ENCODE data around the gene PHF2. TPM values are rescaled to one million over a fixed set of nuclear protein-coding genes. Genes with fewer than 3 reads are reported as not detected.

Gene PHF2
- total RNA-seq, 4 donors from 2014 or later = 22.6 to 40.2 (median 28.4) TPM

DNA sequence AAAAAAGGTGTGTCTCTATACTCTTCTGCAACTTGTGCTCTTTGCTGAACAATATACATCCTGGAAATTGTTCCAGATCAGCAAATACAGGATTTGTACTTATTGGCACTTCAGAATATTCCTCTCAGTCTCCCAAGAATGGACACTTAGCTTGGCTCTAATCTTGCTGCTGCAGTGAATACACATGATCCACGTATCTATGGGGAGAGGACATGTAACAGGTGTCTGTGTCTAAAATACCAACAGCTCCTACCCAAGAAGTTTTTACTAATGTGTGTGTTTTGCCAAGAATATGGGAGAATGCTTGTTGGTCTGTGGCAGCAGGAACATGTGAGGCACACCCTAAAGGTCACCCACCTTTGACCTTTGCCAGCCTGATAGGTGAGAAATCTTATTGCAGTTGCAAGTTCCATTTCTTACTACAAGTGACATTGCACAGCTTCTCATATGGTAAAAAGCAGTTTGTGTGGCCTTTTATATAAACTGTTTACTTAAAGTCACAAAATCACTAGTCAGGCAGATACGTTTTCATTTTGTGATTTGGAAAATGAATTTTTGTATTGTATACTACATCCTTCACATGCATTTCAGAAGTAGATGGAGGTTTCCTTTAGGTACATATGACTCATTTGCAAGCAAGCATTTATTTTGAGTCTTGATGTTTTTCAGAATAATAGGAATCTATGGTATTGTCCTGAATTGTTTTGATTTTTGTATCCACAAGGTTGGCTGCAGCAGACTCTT is 35.8 kb downstream of the PHF2 start:
- WGBS = 72% methylated on average over 2 of the region's 2 CpGs
- Histone ChIP-seq H3K27me3 (no peaks in the 10 kb centered on the region), H3K9me3 (peaks cover 14% of the 10 kb centered on the region), H3K36me3 (no peaks in the 10 kb centered on the region), H3K4me3 (no peak overlapping the region), H3K27ac (no peak overlapping the region), H3K4me1 (peaks cover 15% of the 10 kb centered on the region)
- TF ChIP-seq, protein P1, sequence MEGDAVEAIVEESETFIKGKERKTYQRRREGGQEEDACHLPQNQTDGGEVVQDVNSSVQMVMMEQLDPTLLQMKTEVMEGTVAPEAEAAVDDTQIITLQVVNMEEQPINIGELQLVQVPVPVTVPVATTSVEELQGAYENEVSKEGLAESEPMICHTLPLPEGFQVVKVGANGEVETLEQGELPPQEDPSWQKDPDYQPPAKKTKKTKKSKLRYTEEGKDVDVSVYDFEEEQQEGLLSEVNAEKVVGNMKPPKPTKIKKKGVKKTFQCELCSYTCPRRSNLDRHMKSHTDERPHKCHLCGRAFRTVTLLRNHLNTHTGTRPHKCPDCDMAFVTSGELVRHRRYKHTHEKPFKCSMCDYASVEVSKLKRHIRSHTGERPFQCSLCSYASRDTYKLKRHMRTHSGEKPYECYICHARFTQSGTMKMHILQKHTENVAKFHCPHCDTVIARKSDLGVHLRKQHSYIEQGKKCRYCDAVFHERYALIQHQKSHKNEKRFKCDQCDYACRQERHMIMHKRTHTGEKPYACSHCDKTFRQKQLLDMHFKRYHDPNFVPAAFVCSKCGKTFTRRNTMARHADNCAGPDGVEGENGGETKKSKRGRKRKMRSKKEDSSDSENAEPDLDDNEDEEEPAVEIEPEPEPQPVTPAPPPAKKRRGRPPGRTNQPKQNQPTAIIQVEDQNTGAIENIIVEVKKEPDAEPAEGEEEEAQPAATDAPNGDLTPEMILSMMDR (IDR thresholded peaks at IDR 0.05) = no peak
- TF ChIP-seq EP300 (IDR thresholded peaks at IDR 0.05) (no peak), POLR2A (IDR thresholded peaks at IDR 0.05) (no peak), POLR2AphosphoS5 (IDR thresholded peaks at IDR 0.05) (no peak)
- DNase-seq (ENCODE audit: low spot score in 2 of 2) = no peak

DNA sequence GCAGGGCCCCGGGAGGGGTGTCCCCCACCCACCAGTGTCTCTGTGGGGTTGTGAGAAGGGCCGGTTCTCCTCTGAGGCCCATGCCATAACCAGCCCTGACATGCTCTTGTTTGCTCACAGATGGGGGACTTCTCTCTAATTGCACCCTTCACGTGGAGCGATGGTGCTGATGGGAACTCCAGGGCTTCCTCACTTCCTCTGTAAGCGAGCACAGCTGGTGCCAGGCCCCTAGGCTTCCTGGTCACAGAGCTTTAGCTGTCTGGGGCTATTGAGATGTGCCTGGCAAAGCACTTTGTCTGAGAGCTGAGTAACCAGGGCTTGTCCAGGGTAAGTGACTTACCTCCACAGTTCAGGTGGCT is 36.4 kb downstream of the PHF2 start:
- H3K4me1 ChIP-seq = peaks cover 15% of the 10 kb centered on the region
- TF ChIP-seq POLR2A (IDR thresholded peaks at IDR 0.05) (no peak), EP300 (IDR thresholded peaks at IDR 0.05) (no peak), POLR2AphosphoS5 (IDR thresholded peaks at IDR 0.05) (no peak)
- TF ChIP-seq, protein P1 (IDR thresholded peaks at IDR 0.05) = no peak
- peaks cover 14% of the 10 kb centered on the region for H3K9me3 ChIP-seq
- no peak for DNase-seq (ENCODE audit: low spot score in 2 of 2)
- no peak overlapping the region for H3K4me3 ChIP-seq
- no peaks in the 10 kb centered on the region for H3K36me3 ChIP-seq
- 35% methylated on average over 5 of the region's 5 CpGs for WGBS
- no peaks in the 10 kb centered on the region for H3K27me3 ChIP-seq
- H3K27ac ChIP-seq = no peak overlapping the region

DNA sequence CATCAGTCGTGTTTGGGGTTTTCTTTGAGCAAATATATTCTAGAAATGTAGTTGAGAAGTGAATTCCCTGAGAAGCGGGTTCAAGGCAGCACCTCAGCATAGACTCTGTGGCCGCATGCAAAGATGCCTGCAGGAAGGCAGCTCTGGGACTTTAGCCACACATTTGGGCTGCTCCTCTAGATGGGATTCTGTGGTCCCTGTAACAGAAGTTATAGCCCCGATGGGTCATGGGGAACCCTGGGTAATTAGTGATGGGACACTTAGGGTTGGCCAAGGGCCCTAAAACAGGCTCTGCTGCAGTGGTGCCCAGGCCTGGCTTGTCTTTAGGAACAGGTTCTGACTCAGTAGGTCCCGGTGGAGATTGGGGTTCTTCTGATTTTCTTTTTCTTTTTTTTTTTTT is 36.8 kb downstream of the PHF2 start:
- no peak for DNase-seq (ENCODE audit: low spot score in 2 of 2)
- H3K36me3 ChIP-seq = no peaks in the 10 kb centered on the region
- H3K27ac ChIP-seq = no peak overlapping the region
- no peaks in the 10 kb centered on the region for H3K27me3 ChIP-seq
- no peak overlapping the region for H3K4me3 ChIP-seq
- TF ChIP-seq POLR2AphosphoS5 (IDR thresholded peaks at IDR 0.05) (no peak), EP300 (IDR thresholded peaks at IDR 0.05) (no peak), POLR2A (IDR thresholded peaks at IDR 0.05) (no peak)
- TF ChIP-seq, protein P1 (IDR thresholded peaks at IDR 0.05) = no peak
- H3K4me1 ChIP-seq = peaks cover 15% of the 10 kb centered on the region
- H3K9me3 ChIP-seq = peaks cover 14% of the 10 kb centered on the region
- WGBS = 94% methylated on average over 5 of the region's 5 CpGs

DNA sequence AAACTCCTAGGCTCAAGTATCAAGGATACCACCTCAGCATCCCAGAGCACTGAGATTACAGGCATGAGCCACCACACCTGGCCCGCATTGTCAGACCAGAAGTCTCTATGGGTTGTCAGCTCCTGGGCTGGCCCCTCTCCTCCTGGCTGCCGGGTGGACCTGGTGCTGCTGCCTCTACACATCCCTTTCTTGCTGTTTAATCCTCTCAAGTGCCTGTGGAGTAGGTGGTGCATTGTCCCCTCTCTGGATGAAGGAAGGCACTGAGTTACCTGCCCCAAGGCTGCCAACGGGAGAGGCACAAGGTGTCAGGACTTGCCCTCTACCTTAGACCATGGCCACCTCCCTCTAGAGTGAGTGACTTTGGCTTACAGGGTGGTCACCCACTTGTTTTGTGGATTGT is 37.4 kb downstream of the PHF2 start:
- TF ChIP-seq POLR2AphosphoS5 (IDR thresholded peaks at IDR 0.05) (no peak), POLR2A (IDR thresholded peaks at IDR 0.05) (no peak)
- DNase-seq (ENCODE audit: low spot score in 2 of 2) = no peak
- 53% methylated on average over 3 of the region's 3 CpGs for WGBS

DNA sequence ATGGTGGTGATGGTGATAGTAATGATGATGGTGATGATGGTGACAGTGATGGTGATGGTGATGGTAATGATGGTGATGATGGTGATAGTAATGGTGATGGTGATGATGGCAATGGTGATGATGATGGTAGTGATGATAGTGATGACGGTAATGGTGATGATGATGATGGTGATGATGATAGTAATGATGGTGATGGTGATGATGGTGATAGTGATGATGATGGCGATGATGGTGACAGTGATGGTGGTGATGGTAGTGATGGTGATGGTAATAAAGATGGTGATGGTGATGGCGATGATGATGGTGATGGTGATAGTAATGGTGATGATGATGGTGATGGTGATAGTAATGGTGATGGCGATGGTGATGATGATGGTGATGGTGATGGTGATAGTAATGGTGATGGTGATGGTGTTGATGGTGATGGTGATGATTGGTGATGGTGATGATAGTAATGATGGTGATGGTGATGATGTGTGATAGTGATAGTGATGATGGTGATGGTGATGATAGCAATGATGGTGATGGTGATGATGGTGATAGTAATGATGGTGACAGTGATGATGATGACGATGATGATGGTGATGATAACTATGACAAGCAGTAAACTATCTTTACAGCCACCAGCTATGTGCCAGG is 38.6 kb downstream of the PHF2 start:
- 88% methylated on average over 5 of the region's 5 CpGs for WGBS
- Histone ChIP-seq H3K4me3 (no peak overlapping the region), H3K27me3 (no peaks in the 10 kb centered on the region), H3K4me1 (peaks cover 15% of the 10 kb centered on the region), H3K9me3 (peaks cover 8% of the 10 kb centered on the region), H3K36me3 (no peaks in the 10 kb centered on the region), H3K27ac (no peak overlapping the region)
- TF ChIP-seq EP300 (IDR thresholded peaks at IDR 0.05) (no peak), POLR2AphosphoS5 (IDR thresholded peaks at IDR 0.05) (no peak), POLR2A (IDR thresholded peaks at IDR 0.05) (no peak)
- TF ChIP-seq, protein P1 (IDR thresholded peaks at IDR 0.05) = no peak
- no peak for DNase-seq (ENCODE audit: low spot score in 2 of 2)

More for the DNA sequence above, 37.4 kb downstream of the PHF2 start:
- Histone ChIP-seq H3K36me3 (no peaks in the 10 kb centered on the region), H3K27me3 (no peaks in the 10 kb centered on the region), H3K27ac (no peak overlapping the region), H3K9me3 (peaks cover 14% of the 10 kb centered on the region), H3K4me1 (peaks cover 15% of the 10 kb centered on the region), H3K4me3 (no peak overlapping the region)

Data from suprapubic skin (tissue), 4 donors.